ENCODE results near the gene STX18. TPM values are rescaled to one million over a fixed set of nuclear protein-coding genes. Genes with fewer than 3 reads are reported as not detected.

The STX18 gene
- total RNA-seq, 4 donors from 2014 or later, result 9.2 to 56.9 (median 42.1) TPM

GRCh38 chr4:4496592-4497372 lies 45.1 kb downstream of the STX18 start:
- Histone ChIP-seq H3K27me3 (no peaks in the 10 kb centered on the region), H3K4me1 (peaks cover 0 to 9% (median 0%) of the 10 kb centered on the region in 4 donors), H3K9me3 (no peaks in the 10 kb centered on the region), H3K36me3 (no peaks in the 10 kb centered on the region), H3K4me3 (no peak overlapping the region), H3K27ac (no peak overlapping the region)
- TF ChIP-seq EP300 (IDR thresholded peaks at IDR 0.05; ENCODE audit: low read depth) (no peak), POLR2AphosphoS5 (IDR thresholded peaks at IDR 0.05) (no peak), CTCF (IDR thresholded peaks at IDR 0.05) (no peak), POLR2A (IDR thresholded peaks at IDR 0.05) (no peak)
- in situ Hi-C loops (cut with MboI; ENCODE audit: low pct_ligation_motif_present in 1 of 4, low pct_unique_long_range_greater_than_20kb in 1 of 4, low sequenced_read_pairs in 3 of 4) (loop anchor here in 3 of 4 donors (25.0 kb wide), 3 partner anchors 366 to 1316 kb away; partner anchors contain the start of gene MSX1 (in 1 of the 3)), intact Hi-C loops (cut with DNase I; ENCODE audit: low total_unique reads) (loop anchor here (10.0 kb wide), 1 partner anchor 1088 kb away; no protein-coding TSS in a partner anchor)
- no peak for DNase-seq
- WGBS, 2 donors (ENCODE audit: low coverage in 1 of 2), result 80% methylated on average over 9 of the region's 9 CpGs; no CpG with 5 or more reads in 1 of the 2 donors

GRCh38 chr4:4494882-4495281 lies 47.0 kb downstream of the STX18 start:
- intact Hi-C loops (cut with DNase I; ENCODE audit: low total_unique reads), result loop anchor here (10.0 kb wide), 1 partner anchor 1090 kb away; no protein-coding TSS in a partner anchor
- in situ Hi-C loops (cut with MboI; ENCODE audit: low pct_ligation_motif_present in 1 of 4, low pct_unique_long_range_greater_than_20kb in 1 of 4, low sequenced_read_pairs in 3 of 4), result loop anchor here in 3 of 4 donors (25.0 kb wide), 3 partner anchors 367 to 1317 kb away; partner anchors contain the start of gene MSX1 (in 1 of the 3)
- Histone ChIP-seq H3K9me3 (no peaks in the 10 kb centered on the region), H3K36me3 (no peaks in the 10 kb centered on the region), H3K4me1 (peaks cover 0 to 9% (median 0%) of the 10 kb centered on the region in 4 donors), H3K27ac (no peak overlapping the region), H3K4me3 (no peak overlapping the region), H3K27me3 (no peaks in the 10 kb centered on the region)
- DNase-seq, result no peak
- TF ChIP-seq EP300 (IDR thresholded peaks at IDR 0.05; ENCODE audit: low read depth) (no peak), CTCF (IDR thresholded peaks at IDR 0.05) (no peak), POLR2AphosphoS5 (IDR thresholded peaks at IDR 0.05) (no peak), POLR2A (IDR thresholded peaks at IDR 0.05) (no peak)

GRCh38 chr4:4492161-4492847 lies 49.5 kb downstream of the STX18 start:
- intact Hi-C loops (cut with DNase I; ENCODE audit: low total_unique reads), result loop anchor here (10.0 kb wide), 1 partner anchor 1092 kb away; no protein-coding TSS in a partner anchor
- no peaks in the 10 kb centered on the region for H3K27me3 ChIP-seq
- DNase-seq, result no peak
- H3K9me3 ChIP-seq, result no peaks in the 10 kb centered on the region
- in situ Hi-C loops (cut with MboI; ENCODE audit: low pct_ligation_motif_present in 1 of 4, low pct_unique_long_range_greater_than_20kb in 1 of 4, low sequenced_read_pairs in 3 of 4), result loop anchor here in 3 of 4 donors (25.0 kb wide), 3 partner anchors 370 to 1320 kb away; partner anchors contain the start of gene MSX1 (in 1 of the 3)
- H3K4me1 ChIP-seq, result peaks cover 0 to 9% (median 0%) of the 10 kb centered on the region in 4 donors
- no peak overlapping the region for H3K27ac ChIP-seq
- no peak overlapping the region for H3K4me3 ChIP-seq
- TF ChIP-seq EP300 (IDR thresholded peaks at IDR 0.05; ENCODE audit: low read depth) (no peak), POLR2AphosphoS5 (IDR thresholded peaks at IDR 0.05) (no peak), POLR2A (IDR thresholded peaks at IDR 0.05) (no peak), CTCF (IDR thresholded peaks at IDR 0.05) (no peak)
- WGBS, 2 donors (ENCODE audit: low coverage in 1 of 2), result 44 to 57% methylated on average over 6 of the region's 6 CpGs
- H3K36me3 ChIP-seq, result no peaks in the 10 kb centered on the region

GRCh38 chr4:4491396-4491893 lies 50.4 kb downstream of the STX18 start:
- Histone ChIP-seq H3K4me3 (no peak overlapping the region), H3K4me1 (peaks cover 0 to 9% (median 0%) of the 10 kb centered on the region in 4 donors), H3K27me3 (no peaks in the 10 kb centered on the region), H3K36me3 (no peaks in the 10 kb centered on the region), H3K9me3 (no peaks in the 10 kb centered on the region), H3K27ac (no peak overlapping the region)
- TF ChIP-seq CTCF (IDR thresholded peaks at IDR 0.05) (no peak), EP300 (IDR thresholded peaks at IDR 0.05; ENCODE audit: low read depth) (no peak)
- DNase-seq, result no peak
- WGBS, 2 donors (ENCODE audit: low coverage in 1 of 2), result 67 to 73% methylated on average over 8 of the region's 8 CpGs
- intact Hi-C loops (cut with DNase I; ENCODE audit: low total_unique reads), result loop anchor here (10.0 kb wide), 1 partner anchor 1093 kb away; no protein-coding TSS in a partner anchor
- in situ Hi-C loops (cut with MboI; ENCODE audit: low pct_ligation_motif_present in 1 of 4, low pct_unique_long_range_greater_than_20kb in 1 of 4, low sequenced_read_pairs in 3 of 4), result loop anchor here in 3 of 4 donors (25.0 kb wide), 3 partner anchors 371 to 1321 kb away; partner anchors contain the start of gene MSX1 (in 1 of the 3)
